Measurements from ENCODE around the gene ST8SIA5.

GRCh38 chr18:46732801-46733200 is 24.1 kb downstream of the ST8SIA5 start:
- TF ChIP-seq, protein P1, sequence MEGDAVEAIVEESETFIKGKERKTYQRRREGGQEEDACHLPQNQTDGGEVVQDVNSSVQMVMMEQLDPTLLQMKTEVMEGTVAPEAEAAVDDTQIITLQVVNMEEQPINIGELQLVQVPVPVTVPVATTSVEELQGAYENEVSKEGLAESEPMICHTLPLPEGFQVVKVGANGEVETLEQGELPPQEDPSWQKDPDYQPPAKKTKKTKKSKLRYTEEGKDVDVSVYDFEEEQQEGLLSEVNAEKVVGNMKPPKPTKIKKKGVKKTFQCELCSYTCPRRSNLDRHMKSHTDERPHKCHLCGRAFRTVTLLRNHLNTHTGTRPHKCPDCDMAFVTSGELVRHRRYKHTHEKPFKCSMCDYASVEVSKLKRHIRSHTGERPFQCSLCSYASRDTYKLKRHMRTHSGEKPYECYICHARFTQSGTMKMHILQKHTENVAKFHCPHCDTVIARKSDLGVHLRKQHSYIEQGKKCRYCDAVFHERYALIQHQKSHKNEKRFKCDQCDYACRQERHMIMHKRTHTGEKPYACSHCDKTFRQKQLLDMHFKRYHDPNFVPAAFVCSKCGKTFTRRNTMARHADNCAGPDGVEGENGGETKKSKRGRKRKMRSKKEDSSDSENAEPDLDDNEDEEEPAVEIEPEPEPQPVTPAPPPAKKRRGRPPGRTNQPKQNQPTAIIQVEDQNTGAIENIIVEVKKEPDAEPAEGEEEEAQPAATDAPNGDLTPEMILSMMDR (IDR thresholded peaks at IDR 0.05 in 2 of 3, conservative IDR thresholded peaks at IDR 0.05 in 1 of 3; ENCODE audit: borderline replicate concordance in 1 of 3, insufficient read depth in 1 of 3, low read depth in 2 of 3, low read length in 2 of 3), result no peak
- TF ChIP-seq EZH2 (IDR thresholded peaks at IDR 0.05) (no peak), JUND (IDR thresholded peaks at IDR 0.05) (no peak), SP1 (IDR thresholded peaks at IDR 0.05; ENCODE audit: low read depth) (no peak), SRF (IDR thresholded peaks at IDR 0.05; ENCODE audit: low read depth) (no peak), POLR2AphosphoS5 (IDR thresholded peaks at IDR 0.05; ENCODE audit: low read depth, low read length) (no peak), POLR2A (IDR thresholded peaks at IDR 0.05; ENCODE audit: borderline replicate concordance, extremely low read depth, insufficient read depth, insufficient read length) (no peak), RAD21 (IDR thresholded peaks at IDR 0.05; ENCODE audit: low read depth) (no peak), CBX3 (IDR thresholded peaks at IDR 0.05; ENCODE audit: low read depth) (no peak), CEBPB (IDR thresholded peaks at IDR 0.05; ENCODE audit: low read depth) (no peak)
- TF ChIP-seq, protein P2, sequence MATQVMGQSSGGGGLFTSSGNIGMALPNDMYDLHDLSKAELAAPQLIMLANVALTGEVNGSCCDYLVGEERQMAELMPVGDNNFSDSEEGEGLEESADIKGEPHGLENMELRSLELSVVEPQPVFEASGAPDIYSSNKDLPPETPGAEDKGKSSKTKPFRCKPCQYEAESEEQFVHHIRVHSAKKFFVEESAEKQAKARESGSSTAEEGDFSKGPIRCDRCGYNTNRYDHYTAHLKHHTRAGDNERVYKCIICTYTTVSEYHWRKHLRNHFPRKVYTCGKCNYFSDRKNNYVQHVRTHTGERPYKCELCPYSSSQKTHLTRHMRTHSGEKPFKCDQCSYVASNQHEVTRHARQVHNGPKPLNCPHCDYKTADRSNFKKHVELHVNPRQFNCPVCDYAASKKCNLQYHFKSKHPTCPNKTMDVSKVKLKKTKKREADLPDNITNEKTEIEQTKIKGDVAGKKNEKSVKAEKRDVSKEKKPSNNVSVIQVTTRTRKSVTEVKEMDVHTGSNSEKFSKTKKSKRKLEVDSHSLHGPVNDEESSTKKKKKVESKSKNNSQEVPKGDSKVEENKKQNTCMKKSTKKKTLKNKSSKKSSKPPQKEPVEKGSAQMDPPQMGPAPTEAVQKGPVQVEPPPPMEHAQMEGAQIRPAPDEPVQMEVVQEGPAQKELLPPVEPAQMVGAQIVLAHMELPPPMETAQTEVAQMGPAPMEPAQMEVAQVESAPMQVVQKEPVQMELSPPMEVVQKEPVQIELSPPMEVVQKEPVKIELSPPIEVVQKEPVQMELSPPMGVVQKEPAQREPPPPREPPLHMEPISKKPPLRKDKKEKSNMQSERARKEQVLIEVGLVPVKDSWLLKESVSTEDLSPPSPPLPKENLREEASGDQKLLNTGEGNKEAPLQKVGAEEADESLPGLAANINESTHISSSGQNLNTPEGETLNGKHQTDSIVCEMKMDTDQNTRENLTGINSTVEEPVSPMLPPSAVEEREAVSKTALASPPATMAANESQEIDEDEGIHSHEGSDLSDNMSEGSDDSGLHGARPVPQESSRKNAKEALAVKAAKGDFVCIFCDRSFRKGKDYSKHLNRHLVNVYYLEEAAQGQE (IDR thresholded peaks at IDR 0.05; ENCODE audit: low read depth), result no peak
- TF ChIP-seq, protein P3, sequence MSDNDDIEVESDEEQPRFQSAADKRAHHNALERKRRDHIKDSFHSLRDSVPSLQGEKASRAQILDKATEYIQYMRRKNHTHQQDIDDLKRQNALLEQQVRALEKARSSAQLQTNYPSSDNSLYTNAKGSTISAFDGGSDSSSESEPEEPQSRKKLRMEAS (IDR thresholded peaks at IDR 0.05), result no peak

All from HCT116 (cell line).